HepG2 (cell line): ENCODE data around the gene CCL8. TPM values are rescaled to one million over a fixed set of nuclear protein-coding genes. Genes with fewer than 3 reads are reported as not detected.

Experiments used
- ATAC-seq: fragments of 200-7000 bp; cut with Tn5 transposase; 3 replicates; pipeline ENCODE4 v1.9.1; 2020; ENCODE audit warnings: mild to moderate bottlenecking, moderate library complexity
- BruUV-seq: library from RNA; stranded (reverse); fragments of 400-500 nt; replicated peaks from 2 replicates; lab custom pipeline; 2021; lab: Mats Ljungman, UMichigan
- CTCF ChIA-PET: fragments of 300-600 bp; formaldehyde crosslinking; extraction: SDS; loops from one replicate; lab custom pipeline; 2021; ENCODE audit warnings: low total read pairs, inconsistent platforms, low intra/inter-chr PET ratio; lab: Yijun Ruan, JAX
- POLR2A ChIA-PET: fragments of 350-600 bp; sonication (Branson Sonifier 250); formaldehyde crosslinking; loops from one replicate; lab custom pipeline; 2020; ENCODE audit warnings: antibody characterized with exemption, inconsistent platforms; lab: Yijun Ruan, JAX
- DNase-seq: peaks from one replicate; pipeline ENCODE4 v3.0.0-alpha.2; 2015; ENCODE audit warnings: low spot score
- FAIRE-seq: peaks from 3 replicates; lab custom pipeline; 2011; peaks lifted over from hg19 to GRCh38; lab: Jason Lieb, UNC
- H2AFZ ChIP-seq: one replicate; pipeline ENCODE4 v1.6.1; 2011; ENCODE audit warnings: low read length, inconsistent platforms
- H3K27ac ChIP-seq: fragments of 300-600 bp; 3 replicates; pipeline ENCODE4 v1.8.0; 2011; ENCODE audit warnings: mixed run types, mild to moderate bottlenecking, mixed read lengths, low read length, inconsistent platforms; ENCODE audit not compliant: insufficient read depth; ENCODE audit errors: extremely low read length
- H3K27me3 ChIP-seq, 2 experiments: fragments of 200-600 bp in 1 of 2; 2 replicates in 1 of 2; 3 replicates in 1 of 2; pipeline versions ENCODE4 v1.6.0 to v1.8.0; 2011; ENCODE audit warnings: low read length in 2 of 2, mild to moderate bottlenecking in 2 of 2, moderate library complexity in 2 of 2, inconsistent platforms in 1 of 2; ENCODE audit not compliant: insufficient read depth in 2 of 2, control insufficient read depth in 1 of 2
- H3K36me3 ChIP-seq, 2 experiments: fragments of 200-600 bp in 1 of 2; replicated peaks in 1 of 2; 2 replicates in 1 of 2; 3 replicates in 1 of 2; pipeline versions ENCODE4 v1.5.1 to v1.8.0; 2011; ENCODE audit warnings: low read length in 2 of 2, inconsistent platforms in 1 of 2; ENCODE audit not compliant: insufficient read depth in 2 of 2, control insufficient read depth in 1 of 2
- H3K4me1 ChIP-seq: 2 replicates; pipeline ENCODE4 v1.5.1; 2012; ENCODE audit warnings: low read length, inconsistent platforms; ENCODE audit not compliant: insufficient read depth
- H3K4me2 ChIP-seq: 2 replicates; pipeline ENCODE4 v1.6.0; 2011; ENCODE audit warnings: low read depth, low read length, inconsistent platforms
- H3K4me3 ChIP-seq, 3 experiments: fragments of 200-600 bp in 1 of 3; sonication (generic), shearing (Covaris generic) in 1 of 3; replicated peaks in 1 of 3; 2 replicates each; pipeline ENCODE4 v1.5.1; 2011 to 2016; ENCODE audit warnings: low read length in 3 of 3, inconsistent platforms in 2 of 3, low read depth in 2 of 3, mild to moderate bottlenecking in 2 of 3, control low read depth in 1 of 3, mixed read lengths in 1 of 3; ENCODE audit not compliant: insufficient read depth in 1 of 3
- H3K79me2 ChIP-seq: one replicate; pipeline ENCODE4 v1.6.1; 2011; ENCODE audit warnings: low read length, inconsistent platforms; ENCODE audit not compliant: insufficient read depth
- H3K9ac ChIP-seq: 2 replicates; pipeline ENCODE4 v1.6.0; 2011; ENCODE audit warnings: mild to moderate bottlenecking, low read depth, low read length, inconsistent platforms; ENCODE audit not compliant: insufficient read depth
- H3K9me3 ChIP-seq: 2 replicates; pipeline ENCODE4 v1.5.1; 2012; ENCODE audit warnings: mild to moderate bottlenecking, low read length
- H4K20me1 ChIP-seq: 2 replicates; pipeline ENCODE4 v1.6.0; 2011; ENCODE audit warnings: inconsistent platforms, mild to moderate bottlenecking, low read length, moderate library complexity; ENCODE audit not compliant: insufficient read depth
- ASH2L ChIP-seq: fragments of 300-600, 200-600 bp; sonication (generic); IDR thresholded peaks from 2 replicates; pipeline ENCODE4 v1.7.0; 2017; ENCODE audit warnings: low read depth, mild to moderate bottlenecking, moderate library complexity, mixed read lengths, low read length; ENCODE audit not compliant: insufficient read length
- ATF3 ChIP-seq: sonication (generic); formaldehyde crosslinking; IDR thresholded peaks from 2 replicates; pipeline ENCODE4 v1.4.0; 2020; ENCODE audit warnings: missing genetic modification reagents
- DPF2 ChIP-seq: sonication (generic); formaldehyde crosslinking; IDR thresholded peaks from 2 replicates; pipeline ENCODE4 v1.4.0; 2020; ENCODE audit warnings: mild to moderate bottlenecking, low read depth, missing genetic modification reagents, borderline replicate concordance
- ETV5 ChIP-seq: IDR thresholded peaks from 2 replicates; pipeline ENCODE4 v1.6.1; 2018; ENCODE audit warnings: missing biosample characterization, missing genetic modification reagents, inconsistent platforms, borderline replicate concordance
- GABPA ChIP-seq, 2 experiments: IDR thresholded peaks; 2 replicates each; pipeline ENCODE4 v1.6.1; 2011 to 2016; ENCODE audit warnings: low read depth in 2 of 2, low read length in 1 of 2, missing biosample characterization in 1 of 2, missing genetic modification characterization in 1 of 2
- HIVEP1 ChIP-seq: sonication (generic); formaldehyde crosslinking; IDR thresholded peaks from 2 replicates; pipeline ENCODE4 v1.4.0; 2020; ENCODE audit warnings: mild to moderate bottlenecking, missing genetic modification reagents
- HMG20A ChIP-seq: IDR thresholded peaks from 2 replicates; pipeline ENCODE4 v1.6.1; 2016; ENCODE audit warnings: borderline replicate concordance
- MBNL3 ChIP-seq: fragments of 250-450 bp; sonication (Bioruptor Pico); conservative IDR thresholded peaks from 2 replicates; pipeline ENCODE4 v1.8.0; 2022; ENCODE audit warnings: mild to moderate bottlenecking, inconsistent platforms
- NAIF1 ChIP-seq: sonication (generic); formaldehyde crosslinking; IDR thresholded peaks from 2 replicates; pipeline ENCODE4 v1.5.0; 2020; ENCODE audit warnings: mild to moderate bottlenecking, missing genetic modification reagents, borderline replicate concordance
- PAWR ChIP-seq: sonication (generic); formaldehyde crosslinking; IDR thresholded peaks from 2 replicates; pipeline ENCODE4 v1.4.0; 2020; ENCODE audit warnings: missing genetic modification reagents, mild to moderate bottlenecking, borderline replicate concordance
- PRPF4 ChIP-seq: fragments of 200-400 bp; formaldehyde crosslinking; IDR thresholded peaks from 2 replicates; pipeline ENCODE4 v1.6.1; 2016; ENCODE audit warnings: low read length, low read depth; ENCODE audit not compliant: poor library complexity, severe bottlenecking
- RXRB ChIP-seq: IDR thresholded peaks from 2 replicates; pipeline ENCODE4 v1.6.1; 2016; ENCODE audit warnings: borderline replicate concordance, missing genetic modification reagents, missing compliant biosample characterization
- ZNF143 ChIP-seq: sonication (generic); formaldehyde crosslinking; IDR thresholded peaks from 2 replicates; pipeline ENCODE4 v1.4.0; 2020; ENCODE audit warnings: missing genetic modification reagents
- ZNF331 ChIP-seq: sonication (generic); formaldehyde crosslinking; IDR thresholded peaks from 2 replicates; pipeline ENCODE4 v1.4.0; 2020; ENCODE audit warnings: missing genetic modification reagents
- ZNF772 ChIP-seq: sonication (generic); formaldehyde crosslinking; IDR thresholded peaks from 2 replicates; pipeline ENCODE4 v1.5.0; 2020; ENCODE audit warnings: mild to moderate bottlenecking, missing genetic modification reagents
- in situ Hi-C: cut with HindIII; loops from 2 replicates; pipeline ENCODE4 v1.10.0; 2017; ENCODE audit warnings: low pct_unique_long_range_greater_than_20kb; ENCODE audit not compliant: extremely low pct_ligation_motif_present
- intact Hi-C: fragments of 100-400 bp; cut with micrococcal nuclease; formaldehyde crosslinking; loops from one replicate; pipeline ENCODE4 v1.10.0; 2022; ENCODE audit not compliant: unreplicated experiment
- polyA plus RNA-seq, 8 experiments: library from polyadenylated mRNA; depleted of rRNA in 3 of 8; stranded (reverse) in 7 of 8; unstranded in 1 of 8; fragments of >200 nt; fragmentation: Illumina TruSeq in 4 of 8; extraction: Trizol in 4 of 8; gene quantifications; 2 replicates each; pipeline versions ENCODE4 v1.2.1 to v1.2.3, GENCODE V29; 2011 to 2016; ENCODE audit warnings: low read depth in 4 of 8, missing spikeins in 1 of 8, mixed read lengths in 1 of 8; ENCODE audit not compliant: insufficient read depth in 1 of 8
- total RNA-seq, 5 experiments: library from RNA; depleted of rRNA; stranded (reverse); fragments of >200 nt; fragmentation: Illumina TruSeq; extraction: Trizol; gene quantifications; 2 replicates each; pipeline ENCODE4 v1.2.3, GENCODE V29; 2016; ENCODE audit warnings: low read depth in 1 of 5
- TF ChIP-seq, protein P1 (sequence below): sonication (generic); formaldehyde crosslinking; IDR thresholded peaks from 2 replicates; pipeline ENCODE4 v1.5.1; 2020; ENCODE audit warnings: missing genetic modification reagents, mild to moderate bottlenecking, borderline replicate concordance
- TF ChIP-seq, protein P2 (sequence below): sonication (generic); formaldehyde crosslinking; conservative IDR thresholded peaks from 2 replicates; pipeline ENCODE4 v1.8.0; 2022; ENCODE audit warnings: missing genetic modification reagents
- TF ChIP-seq, protein P3 (sequence below): sonication (generic); formaldehyde crosslinking; IDR thresholded peaks from 2 replicates; pipeline ENCODE4 v1.4.0; 2020; ENCODE audit warnings: missing genetic modification reagents, borderline replicate concordance

CCL8 gene
- total and polyA plus RNA-seq, 2 of the 13 experiments (the other 11 are each of a cell fraction or from before 2014, with no cell fraction given) = not detected

DNA sequence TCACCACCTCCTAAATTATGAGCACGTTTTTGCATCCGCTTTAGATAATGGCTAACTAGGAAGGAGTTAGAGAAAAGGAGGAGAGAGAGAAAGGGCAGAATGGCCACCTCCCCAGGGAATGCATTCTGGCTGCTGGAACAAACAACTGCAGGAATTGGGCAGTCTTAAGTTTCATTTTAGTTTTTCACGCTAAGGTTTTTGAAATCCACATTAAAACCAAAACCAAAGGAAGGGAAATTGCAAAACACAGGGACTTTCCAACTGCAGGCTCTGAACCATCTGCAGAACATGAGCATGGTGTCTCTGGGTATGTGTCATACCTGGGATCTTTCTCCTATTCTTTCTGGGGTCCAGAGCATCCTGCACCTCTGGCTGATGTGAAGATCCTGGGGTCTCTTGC lies 12.1 kb upstream of the CCL8 start (continued):
- no peak for TF ChIP-seq RXRB (CRISPR knock-in tag)
- TF ChIP-seq, protein P1, sequence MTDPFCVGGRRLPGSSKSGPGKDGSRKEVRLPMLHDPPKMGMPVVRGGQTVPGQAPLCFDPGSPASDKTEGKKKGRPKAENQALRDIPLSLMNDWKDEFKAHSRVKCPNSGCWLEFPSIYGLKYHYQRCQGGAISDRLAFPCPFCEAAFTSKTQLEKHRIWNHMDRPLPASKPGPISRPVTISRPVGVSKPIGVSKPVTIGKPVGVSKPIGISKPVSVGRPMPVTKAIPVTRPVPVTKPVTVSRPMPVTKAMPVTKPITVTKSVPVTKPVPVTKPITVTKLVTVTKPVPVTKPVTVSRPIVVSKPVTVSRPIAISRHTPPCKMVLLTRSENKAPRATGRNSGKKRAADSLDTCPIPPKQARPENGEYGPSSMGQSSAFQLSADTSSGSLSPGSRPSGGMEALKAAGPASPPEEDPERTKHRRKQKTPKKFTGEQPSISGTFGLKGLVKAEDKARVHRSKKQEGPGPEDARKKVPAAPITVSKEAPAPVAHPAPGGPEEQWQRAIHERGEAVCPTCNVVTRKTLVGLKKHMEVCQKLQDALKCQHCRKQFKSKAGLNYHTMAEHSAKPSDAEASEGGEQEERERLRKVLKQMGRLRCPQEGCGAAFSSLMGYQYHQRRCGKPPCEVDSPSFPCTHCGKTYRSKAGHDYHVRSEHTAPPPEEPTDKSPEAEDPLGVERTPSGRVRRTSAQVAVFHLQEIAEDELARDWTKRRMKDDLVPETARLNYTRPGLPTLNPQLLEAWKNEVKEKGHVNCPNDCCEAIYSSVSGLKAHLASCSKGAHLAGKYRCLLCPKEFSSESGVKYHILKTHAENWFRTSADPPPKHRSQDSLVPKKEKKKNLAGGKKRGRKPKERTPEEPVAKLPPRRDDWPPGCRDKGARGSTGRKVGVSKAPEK (CRISPR knock-in tag) = no peak
- no peak for TF ChIP-seq NAIF1
- no peak for TF ChIP-seq DPF2 (CRISPR knock-in tag)
- TF ChIP-seq, all 625 proteins: peak for 0

DNA sequence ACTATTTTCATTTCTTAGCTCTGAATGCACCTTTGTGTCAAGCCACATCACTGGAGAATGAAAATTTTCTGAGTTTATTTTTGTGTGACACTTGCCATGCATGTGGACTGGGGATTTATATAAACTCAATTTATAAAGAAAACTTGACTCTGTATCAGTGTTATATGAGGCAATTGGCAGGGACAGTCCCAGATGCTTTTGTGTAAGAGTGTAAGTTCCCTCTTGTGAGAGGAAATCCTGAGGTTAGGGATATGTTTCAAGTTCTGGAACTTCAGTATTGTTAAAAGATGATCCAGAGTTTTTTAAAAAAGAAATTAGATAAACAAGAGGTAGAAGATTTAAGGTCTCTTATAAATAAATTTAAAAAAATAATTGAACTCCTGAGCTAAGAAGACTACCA lies 10.9 kb upstream of the CCL8 start:
- FAIRE-seq (no peak), DNase-seq (no peak), ATAC-seq (no peak)
- H3K36me3 ChIP-seq = no peaks in the 10 kb centered on the region
- H3K79me2 ChIP-seq = no peaks in the 10 kb centered on the region
- H3K27ac ChIP-seq = no peak overlapping the region
- intact Hi-C loops = no loop called here
- ChIA-PET CTCF (no interaction called here), POLR2A (no interaction called here)
- H3K9ac ChIP-seq = no peak overlapping the region
- H2AFZ ChIP-seq = no peak overlapping the region
- no peak overlapping the region for H3K4me3 ChIP-seq
- no peak overlapping the region for H3K4me2 ChIP-seq
- no peaks in the 10 kb centered on the region for H3K9me3 ChIP-seq
- no peaks in the 10 kb centered on the region for H3K27me3 ChIP-seq
- in situ Hi-C loops = no loop called here
- no peaks in the 10 kb centered on the region for H3K4me1 ChIP-seq
- BruUV-seq = no TSS peak
- H4K20me1 ChIP-seq = no peaks in the 10 kb centered on the region
- no peak for TF ChIP-seq HMG20A (CRISPR knock-in tag)
- TF ChIP-seq ZNF772 (CRISPR knock-in tag) = no peak
- no peak for TF ChIP-seq PAWR
- TF ChIP-seq PRPF4 = no peak
- TF ChIP-seq, protein P2, sequence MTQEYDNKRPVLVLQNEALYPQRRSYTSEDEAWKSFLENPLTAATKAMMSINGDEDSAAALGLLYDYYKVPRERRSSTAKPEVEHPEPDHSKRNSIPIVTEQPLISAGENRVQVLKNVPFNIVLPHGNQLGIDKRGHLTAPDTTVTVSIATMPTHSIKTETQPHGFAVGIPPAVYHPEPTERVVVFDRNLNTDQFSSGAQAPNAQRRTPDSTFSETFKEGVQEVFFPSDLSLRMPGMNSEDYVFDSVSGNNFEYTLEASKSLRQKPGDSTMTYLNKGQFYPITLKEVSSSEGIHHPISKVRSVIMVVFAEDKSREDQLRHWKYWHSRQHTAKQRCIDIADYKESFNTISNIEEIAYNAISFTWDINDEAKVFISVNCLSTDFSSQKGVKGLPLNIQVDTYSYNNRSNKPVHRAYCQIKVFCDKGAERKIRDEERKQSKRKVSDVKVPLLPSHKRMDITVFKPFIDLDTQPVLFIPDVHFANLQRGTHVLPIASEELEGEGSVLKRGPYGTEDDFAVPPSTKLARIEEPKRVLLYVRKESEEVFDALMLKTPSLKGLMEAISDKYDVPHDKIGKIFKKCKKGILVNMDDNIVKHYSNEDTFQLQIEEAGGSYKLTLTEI = no peak
- no peak for TF ChIP-seq ETV5 (CRISPR knock-in tag)
- no peak for TF ChIP-seq ZNF143 (CRISPR knock-in tag)
- no peak for TF ChIP-seq MBNL3 (CRISPR knock-in tag)
- no peak for TF ChIP-seq GABPA (IDR thresholded peaks at IDR 0.05; ENCODE audit: low read depth, low read length)
- no peak for TF ChIP-seq GABPA (CRISPR knock-in tag; IDR thresholded peaks at IDR 0.05; ENCODE audit: low read depth)
- TF ChIP-seq ATF3 (CRISPR knock-in tag) = no peak
- TF ChIP-seq ASH2L = no peak
- TF ChIP-seq ZNF331 (CRISPR knock-in tag) = no peak
- TF ChIP-seq HIVEP1 (CRISPR knock-in tag) = no peak
- TF ChIP-seq, protein P3, sequence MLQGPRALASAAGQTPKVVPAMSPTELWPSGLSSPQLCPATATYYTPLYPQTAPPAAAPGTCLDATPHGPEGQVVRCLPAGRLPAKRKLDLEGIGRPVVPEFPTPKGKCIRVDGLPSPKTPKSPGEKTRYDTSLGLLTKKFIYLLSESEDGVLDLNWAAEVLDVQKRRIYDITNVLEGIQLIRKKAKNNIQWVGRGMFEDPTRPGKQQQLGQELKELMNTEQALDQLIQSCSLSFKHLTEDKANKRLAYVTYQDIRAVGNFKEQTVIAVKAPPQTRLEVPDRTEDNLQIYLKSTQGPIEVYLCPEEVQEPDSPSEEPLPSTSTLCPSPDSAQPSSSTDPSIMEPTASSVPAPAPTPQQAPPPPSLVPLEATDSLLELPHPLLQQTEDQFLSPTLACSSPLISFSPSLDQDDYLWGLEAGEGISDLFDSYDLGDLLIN = no peak
